ENCODE data around the gene CFAP20DC.
"Not testable (repeated sequence)": the region's sequence is repeated elsewhere in the genome, so short reads cannot be mapped to it uniquely, and the experiment has no call there.

CFAP20DC gene

GRCh38 chr3:58989955-58990354 lies 59.9 kb downstream of the CFAP20DC start:
- CTCF ChIA-PET, result no interaction called here
- no peak for DNase-seq (ENCODE audit: extremely low spot score)
- POLR2A ChIA-PET, result no interaction called here
- TF ChIP-seq FOXK2 (IDR thresholded peaks at IDR 0.05) (no peak), ZNF384 (IDR thresholded peaks at IDR 0.05) (no peak), ARNT (IDR thresholded peaks at IDR 0.05) (no peak), FOXA1 (IDR thresholded peaks at IDR 0.05) (no peak), PKNOX1 (IDR thresholded peaks at IDR 0.05) (no peak), CTBP1 (IDR thresholded peaks at IDR 0.05; ENCODE audit: borderline replicate concordance) (no peak), SP1 (IDR thresholded peaks at IDR 0.05) (no peak), FOXM1 (IDR thresholded peaks at IDR 0.05; ENCODE audit: borderline replicate concordance) (no peak)

GRCh38 chr3:58989163-58989562 lies 60.7 kb downstream of the CFAP20DC start:
- no peak for DNase-seq (ENCODE audit: extremely low spot score)
- CTCF ChIA-PET, result no interaction called here

GRCh38 chr3:58988041-58988440 lies 61.8 kb downstream of the CFAP20DC start:
- DNase-seq (ENCODE audit: extremely low spot score), result no peak
- CTCF ChIA-PET, result no interaction called here
- no peak for TF ChIP-seq ELF4 (IDR thresholded peaks at IDR 0.05)
- no peak for TF ChIP-seq ZNF384 (IDR thresholded peaks at IDR 0.05)
- no peak for TF ChIP-seq FOXM1 (IDR thresholded peaks at IDR 0.05; ENCODE audit: borderline replicate concordance)
- no peak for TF ChIP-seq FOXA1 (IDR thresholded peaks at IDR 0.05)
- no peak for TF ChIP-seq ARNT (IDR thresholded peaks at IDR 0.05)
- TF ChIP-seq BHLHE40 (IDR thresholded peaks at IDR 0.05; ENCODE audit: borderline replicate concordance), result no peak
- no peak for TF ChIP-seq SUZ12 (IDR thresholded peaks at IDR 0.05)
- no peak for TF ChIP-seq NFRKB (IDR thresholded peaks at IDR 0.05)
- TF ChIP-seq L3MBTL2 (conservative IDR thresholded peaks at IDR 0.05), result no peak
- no peak for TF ChIP-seq SP1 (IDR thresholded peaks at IDR 0.05)
- TF ChIP-seq HDGF (IDR thresholded peaks at IDR 0.05; ENCODE audit: borderline replicate concordance), result no peak
- TF ChIP-seq FOXK2 (IDR thresholded peaks at IDR 0.05), result no peak
- POLR2A ChIA-PET, result no interaction called here

More at GRCh38 chr3:58989163-58989562, 60.7 kb downstream of the CFAP20DC start:
- TF ChIP-seq BHLHE40 (IDR thresholded peaks at IDR 0.05; ENCODE audit: borderline replicate concordance) (no peak), HDGF (IDR thresholded peaks at IDR 0.05; ENCODE audit: borderline replicate concordance) (no peak), SUZ12 (IDR thresholded peaks at IDR 0.05) (no peak), LEF1 (IDR thresholded peaks at IDR 0.05; ENCODE audit: borderline replicate concordance) (no peak), ZNF384 (IDR thresholded peaks at IDR 0.05) (no peak), FOXM1 (IDR thresholded peaks at IDR 0.05; ENCODE audit: borderline replicate concordance) (no peak), FOXA1 (IDR thresholded peaks at IDR 0.05) (no peak), ARNT (IDR thresholded peaks at IDR 0.05) (no peak), FOXK2 (IDR thresholded peaks at IDR 0.05) (no peak), ELF4 (IDR thresholded peaks at IDR 0.05) (no peak), CTBP1 (IDR thresholded peaks at IDR 0.05; ENCODE audit: borderline replicate concordance) (no peak)
- POLR2A ChIA-PET, result no interaction called here

GRCh38 chr3:58986654-58987053 lies 63.2 kb downstream of the CFAP20DC start:
- DNase-seq (ENCODE audit: extremely low spot score), result no peak
- POLR2A ChIA-PET, result no interaction called here
- CTCF ChIA-PET, result no interaction called here
- TF ChIP-seq CTBP1 (IDR thresholded peaks at IDR 0.05; ENCODE audit: borderline replicate concordance) (no peak), FOXM1 (IDR thresholded peaks at IDR 0.05; ENCODE audit: borderline replicate concordance) (no peak), SUZ12 (IDR thresholded peaks at IDR 0.05) (no peak), HDGF (IDR thresholded peaks at IDR 0.05; ENCODE audit: borderline replicate concordance) (no peak), ELF4 (IDR thresholded peaks at IDR 0.05) (no peak), ZNF384 (IDR thresholded peaks at IDR 0.05) (no peak), SP1 (IDR thresholded peaks at IDR 0.05) (no peak), BHLHE40 (IDR thresholded peaks at IDR 0.05; ENCODE audit: borderline replicate concordance) (no peak), TARDBP (IDR thresholded peaks at IDR 0.05) (no peak), ARNT (IDR thresholded peaks at IDR 0.05) (no peak), L3MBTL2 (conservative IDR thresholded peaks at IDR 0.05) (no peak), FOXA1 (IDR thresholded peaks at IDR 0.05) (no peak), NFRKB (IDR thresholded peaks at IDR 0.05) (no peak), LEF1 (IDR thresholded peaks at IDR 0.05; ENCODE audit: borderline replicate concordance) (no peak), FOXK2 (IDR thresholded peaks at IDR 0.05) (no peak), PKNOX1 (IDR thresholded peaks at IDR 0.05) (no peak)

GRCh38 chr3:58979840-58980239 lies 70.0 kb downstream of the CFAP20DC start:
- TF ChIP-seq ARNT (IDR thresholded peaks at IDR 0.05) (no peak), HDGF (IDR thresholded peaks at IDR 0.05; ENCODE audit: borderline replicate concordance) (no peak), ZNF384 (IDR thresholded peaks at IDR 0.05) (no peak), L3MBTL2 (conservative IDR thresholded peaks at IDR 0.05) (no peak), LEF1 (IDR thresholded peaks at IDR 0.05; ENCODE audit: borderline replicate concordance) (no peak), CTBP1 (IDR thresholded peaks at IDR 0.05; ENCODE audit: borderline replicate concordance) (no peak), SUZ12 (IDR thresholded peaks at IDR 0.05) (no peak), FOXA1 (IDR thresholded peaks at IDR 0.05) (no peak), FOXM1 (IDR thresholded peaks at IDR 0.05; ENCODE audit: borderline replicate concordance) (no peak), SP1 (IDR thresholded peaks at IDR 0.05) (no peak), ELF4 (IDR thresholded peaks at IDR 0.05) (no peak), PKNOX1 (IDR thresholded peaks at IDR 0.05) (no peak), TARDBP (IDR thresholded peaks at IDR 0.05) (no peak), NFRKB (IDR thresholded peaks at IDR 0.05) (no peak), FOXK2 (IDR thresholded peaks at IDR 0.05) (no peak), BHLHE40 (IDR thresholded peaks at IDR 0.05; ENCODE audit: borderline replicate concordance) (no peak)
- no peak for DNase-seq (ENCODE audit: extremely low spot score)
- ChIA-PET CTCF (no interaction called here), POLR2A (no interaction called here)

- ChIA-PET POLR2A (no interaction called here), CTCF (no interaction called here)
- no peak for TF ChIP-seq SUZ12 (IDR thresholded peaks at IDR 0.05)
- no peak for TF ChIP-seq FOXM1 (IDR thresholded peaks at IDR 0.05; ENCODE audit: borderline replicate concordance)
- no peak for TF ChIP-seq FOXA1 (IDR thresholded peaks at IDR 0.05)
- no peak for TF ChIP-seq ELF4 (IDR thresholded peaks at IDR 0.05)
- no peak for TF ChIP-seq NFRKB (IDR thresholded peaks at IDR 0.05)
- no peak for TF ChIP-seq TARDBP (IDR thresholded peaks at IDR 0.05)
- TF ChIP-seq FOXK2 (IDR thresholded peaks at IDR 0.05), result no peak
- no peak for TF ChIP-seq LEF1 (IDR thresholded peaks at IDR 0.05; ENCODE audit: borderline replicate concordance)
- TF ChIP-seq ARNT (IDR thresholded peaks at IDR 0.05), result no peak
- TF ChIP-seq CTBP1 (IDR thresholded peaks at IDR 0.05; ENCODE audit: borderline replicate concordance), result no peak
- TF ChIP-seq ZNF384 (IDR thresholded peaks at IDR 0.05), result no peak
- TF ChIP-seq PKNOX1 (IDR thresholded peaks at IDR 0.05), result no peak
- no peak for DNase-seq (ENCODE audit: extremely low spot score)
Measured at GRCh38 chr3:58973796-58974195, 76.0 kb downstream of the CFAP20DC start.

- CTCF ChIA-PET; POLR2A ChIA-PET; DNase-seq (ENCODE audit: extremely low spot score): not testable (repeated sequence)
Measured at GRCh38 chr3:58967866-58968265, 82.0 kb downstream of the CFAP20DC start.
